HG03521 (cell line): Measurements from ENCODE around the gene POLR3E.

Source experiments
- ATAC-seq: cut with Tn5 transposase; IDR thresholded peaks from one replicate; pipeline ENCODE4 v1.9.1; 2021; ENCODE audit warnings: mild to moderate bottlenecking, moderate library complexity; ENCODE audit not compliant: unreplicated experiment

POLR3E gene

DNA sequence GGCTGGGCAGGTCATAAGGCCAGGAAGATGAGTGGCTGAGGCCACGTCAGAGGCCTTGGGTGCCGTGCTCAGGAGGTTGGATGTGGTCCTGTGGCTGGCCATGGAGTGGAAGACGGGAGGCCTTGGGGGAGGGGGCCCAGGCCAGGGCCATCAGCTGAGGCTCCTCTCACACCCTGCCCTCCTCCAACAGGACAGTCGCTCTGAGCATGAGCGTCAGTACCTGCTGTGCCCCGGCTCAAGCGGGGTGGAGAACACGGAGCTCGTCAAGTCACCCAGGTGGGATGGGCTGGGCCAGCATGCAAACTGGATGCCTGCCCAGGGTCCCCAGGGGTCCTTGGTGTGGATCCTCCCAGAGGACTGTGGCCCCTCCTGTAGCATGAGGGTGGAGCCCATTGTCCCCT lies 19.2 kb downstream of the POLR3E start:
- ATAC-seq = no peak

DNA sequence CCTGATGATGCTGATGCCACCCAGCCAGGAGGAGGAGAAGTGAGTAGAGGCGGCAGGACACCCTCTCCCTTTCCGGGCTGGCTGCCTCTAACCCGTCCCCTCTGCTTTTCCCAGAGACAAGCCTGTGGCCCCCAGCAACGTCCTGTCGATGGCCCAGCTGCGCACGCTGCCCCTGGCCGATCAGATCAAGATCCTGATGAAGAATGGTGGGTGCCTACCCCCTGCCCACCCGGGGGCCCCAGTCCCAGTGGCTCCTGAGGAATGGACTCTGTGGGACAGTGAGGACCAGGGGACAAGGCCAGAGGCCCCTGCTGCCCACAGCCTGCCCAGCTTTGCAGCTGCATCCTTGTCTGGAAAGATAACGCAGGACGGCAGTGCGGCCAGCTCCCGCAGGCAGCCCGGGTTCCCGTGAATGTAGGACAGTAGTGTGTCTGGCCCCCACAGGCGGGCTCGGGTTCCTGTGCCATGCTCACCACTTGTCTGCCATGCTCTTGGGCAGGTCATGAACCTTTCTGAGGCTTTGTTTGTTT lies 19.9 kb downstream of the POLR3E start:
- ATAC-seq = no peak

DNA sequence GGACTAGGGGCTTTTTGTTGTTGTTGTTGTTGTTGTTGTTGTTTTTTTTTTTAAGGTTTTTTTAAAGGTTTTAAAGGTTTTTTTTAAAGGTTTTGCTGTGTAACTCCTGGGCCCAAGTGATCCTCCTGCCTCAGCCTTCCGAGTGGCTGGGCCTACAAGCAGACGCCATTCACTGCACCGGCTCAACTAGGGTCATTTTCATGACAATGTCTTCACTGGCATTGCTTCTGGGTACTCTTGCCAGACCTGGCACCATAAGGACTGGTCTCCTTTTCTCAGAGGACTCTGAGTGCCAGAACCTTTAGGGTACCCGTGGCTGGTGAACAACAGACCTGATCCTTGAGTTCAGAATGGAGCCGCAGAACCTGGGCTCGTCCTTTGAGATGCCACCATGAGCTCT lies 20.4 kb downstream of the POLR3E start:
- ATAC-seq = no peak

DNA sequence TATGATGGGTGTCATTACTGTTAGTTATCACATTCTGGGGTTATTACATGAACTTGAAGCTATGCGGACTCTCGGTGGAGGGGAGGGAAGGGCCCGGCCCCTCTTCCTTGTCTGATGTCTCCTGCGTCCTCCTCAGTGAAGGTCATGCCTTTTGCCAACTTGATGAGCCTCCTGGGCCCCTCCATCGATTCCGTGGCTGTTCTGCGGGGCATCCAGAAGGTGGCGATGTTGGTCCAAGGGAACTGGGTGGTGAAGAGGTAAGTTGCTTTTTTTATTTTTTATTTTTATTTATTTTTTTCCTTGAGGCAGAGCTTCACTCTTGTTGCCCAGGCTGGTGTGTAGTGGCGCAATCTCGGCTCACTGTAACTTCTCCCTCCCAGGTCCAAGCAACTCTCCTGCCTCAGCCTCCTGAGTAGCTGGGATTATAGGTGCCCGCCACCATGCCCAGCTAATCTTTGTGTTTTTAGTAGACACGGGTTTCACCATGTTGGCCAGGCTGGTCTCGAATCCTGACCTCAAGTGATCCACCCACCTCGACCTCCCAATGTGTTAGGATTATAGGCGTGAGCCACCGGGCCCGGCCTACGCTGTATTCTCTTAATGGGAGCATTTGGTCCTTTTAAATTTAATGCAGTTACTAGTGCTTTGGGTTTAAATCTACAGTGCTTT lies 21.6 kb downstream of the POLR3E start:
- ATAC-seq = no peak

DNA sequence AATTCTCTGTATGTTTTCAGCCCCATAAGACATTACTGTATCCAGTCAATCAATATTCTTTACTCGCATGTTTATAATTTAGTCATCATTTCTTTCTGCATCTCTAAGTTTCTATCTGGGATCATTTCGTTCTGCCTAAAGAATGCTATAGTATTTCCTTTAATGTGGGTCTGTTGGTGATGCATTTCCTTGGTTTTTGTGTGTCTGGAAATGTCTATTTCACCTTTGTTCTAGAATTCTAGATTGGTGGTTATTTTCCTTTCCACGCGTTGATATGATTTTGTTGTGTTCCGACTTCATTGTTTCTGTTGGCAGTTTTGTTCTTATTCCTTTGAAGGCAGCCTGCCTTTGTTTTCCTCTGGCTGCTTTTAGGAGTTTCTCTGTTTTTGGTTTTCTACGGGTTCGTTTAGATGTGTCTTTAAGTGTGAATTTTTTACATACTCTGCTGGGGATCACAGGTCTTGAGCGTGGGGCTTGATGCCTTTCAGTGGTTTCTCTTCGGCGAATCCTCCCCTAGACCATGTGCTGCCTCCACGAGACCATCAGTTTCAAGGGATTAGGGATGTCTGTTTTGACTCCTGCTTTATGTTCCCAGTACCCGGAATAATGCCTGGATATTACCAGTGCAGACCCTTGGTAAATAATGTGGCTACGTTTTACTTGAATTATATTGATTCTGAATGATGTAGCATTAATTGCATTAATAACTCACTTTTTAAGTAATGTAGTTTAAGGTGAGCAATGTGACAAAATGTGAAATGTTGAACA lies 23.5 kb downstream of the POLR3E start:
- no peak for ATAC-seq

DNA sequence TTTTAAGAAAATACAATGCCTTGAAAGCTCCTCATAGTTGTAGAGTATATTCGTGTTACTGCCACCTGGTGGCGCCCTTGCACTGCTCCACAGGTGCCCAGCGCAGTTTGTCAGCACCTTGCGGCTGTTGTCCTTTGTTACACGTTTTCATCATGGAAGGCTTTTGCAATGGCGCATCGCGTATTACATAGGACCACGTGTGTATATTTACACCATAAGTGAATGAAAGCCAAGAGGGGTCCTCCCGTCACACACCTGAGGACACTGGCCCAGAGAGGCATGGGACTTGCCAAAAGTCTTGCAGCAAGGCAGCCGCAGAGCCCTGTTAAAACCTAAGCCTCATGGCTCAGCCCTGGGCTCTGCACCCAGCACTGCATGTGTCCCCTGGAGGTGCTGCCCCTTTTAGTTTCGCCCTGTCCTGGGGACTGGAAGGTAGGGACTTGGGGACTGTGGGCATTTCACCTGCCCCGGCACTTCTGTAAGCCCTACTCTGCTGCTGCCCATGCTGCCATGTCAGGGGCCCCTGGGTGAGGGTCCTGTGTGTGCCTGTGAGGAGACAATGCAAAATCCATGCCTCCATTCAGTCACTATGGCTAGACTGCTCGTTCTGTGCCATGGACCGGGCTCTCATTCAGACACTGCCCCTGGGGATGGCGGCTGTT lies 24.3 kb downstream of the POLR3E start:
- ATAC-seq = no peak

DNA sequence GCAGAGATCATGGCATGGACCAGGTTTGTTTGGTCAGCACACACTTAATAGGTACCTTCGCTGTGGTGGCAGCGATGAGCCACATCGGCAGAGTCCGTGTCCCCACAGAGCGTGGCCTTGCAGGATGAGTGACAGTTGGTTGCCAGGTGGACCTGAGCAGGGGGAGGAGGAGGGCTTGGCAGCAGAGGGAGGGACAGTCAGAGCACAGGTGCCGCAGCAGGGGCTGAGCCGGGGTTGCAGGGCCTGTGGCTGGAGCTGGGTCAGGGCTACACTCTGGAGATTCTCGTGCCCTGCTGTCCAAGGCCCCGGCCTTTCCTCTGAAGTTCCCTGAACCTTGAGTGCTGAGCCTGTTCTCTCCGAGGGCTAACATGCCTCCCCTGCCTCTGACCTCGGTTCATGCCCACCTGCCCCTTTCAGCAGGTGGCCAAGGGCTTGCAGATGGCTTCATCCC lies 24.8 kb downstream of the POLR3E start:
- no peak for ATAC-seq

DNA sequence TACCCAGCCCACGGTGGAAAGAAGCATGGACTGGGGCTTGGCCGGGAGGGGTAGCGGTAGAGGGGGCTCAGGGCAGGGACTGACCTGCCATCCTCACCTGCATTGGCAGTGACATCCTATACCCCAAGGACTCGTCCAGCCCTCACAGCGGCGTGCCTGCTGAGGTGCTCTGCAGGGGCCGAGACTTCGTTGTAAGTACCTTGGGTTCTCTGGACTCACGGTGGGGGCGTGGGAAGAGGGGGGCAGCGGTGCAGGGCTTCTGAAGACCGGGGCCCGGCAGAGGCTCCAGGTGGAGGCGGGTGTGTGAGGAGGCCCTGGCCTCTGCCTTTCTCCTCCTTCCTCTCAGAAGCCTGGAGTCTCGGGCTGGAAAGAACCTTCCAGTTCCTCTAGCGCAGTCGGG lies 25.5 kb downstream of the POLR3E start:
- ATAC-seq = no peak

DNA sequence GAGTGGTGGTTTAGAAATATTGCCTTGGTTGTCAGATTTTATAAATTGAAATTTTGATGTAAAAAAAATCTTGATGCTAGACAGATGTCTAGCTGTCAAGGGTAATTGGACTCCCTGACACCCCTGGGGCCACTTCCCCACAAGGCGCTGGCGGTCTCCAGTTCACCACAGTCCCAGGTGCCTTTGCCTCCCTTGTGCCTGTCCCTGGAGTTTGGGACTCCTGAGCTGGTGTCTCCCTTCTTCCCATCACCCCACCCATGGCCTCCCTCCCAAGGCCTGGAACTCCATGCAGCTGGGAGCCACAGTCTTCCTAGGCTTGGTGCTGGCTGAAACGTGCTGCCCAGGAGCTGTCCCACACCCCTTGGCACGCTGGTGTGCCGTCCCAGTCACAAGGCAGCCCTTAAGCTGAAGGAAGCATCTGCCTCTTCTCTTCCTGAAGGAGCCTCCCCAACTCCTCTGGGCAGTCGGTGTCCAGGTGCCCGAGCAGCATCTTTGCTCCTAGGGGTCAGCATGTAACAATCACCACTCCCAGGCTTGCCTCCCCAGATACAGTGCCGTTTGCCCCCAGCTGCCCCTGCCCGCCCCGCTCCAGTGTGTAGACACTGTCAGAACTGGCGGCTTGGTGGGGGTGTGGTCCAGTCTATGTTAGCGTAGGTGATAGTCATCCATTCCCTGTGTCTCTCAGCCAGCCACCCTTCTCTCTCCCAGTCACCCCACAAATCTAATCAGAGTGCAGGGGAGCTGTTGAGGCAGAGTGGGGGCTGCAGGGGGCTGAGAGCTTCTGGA lies 26.2 kb downstream of the POLR3E start:
- no peak for ATAC-seq

DNA sequence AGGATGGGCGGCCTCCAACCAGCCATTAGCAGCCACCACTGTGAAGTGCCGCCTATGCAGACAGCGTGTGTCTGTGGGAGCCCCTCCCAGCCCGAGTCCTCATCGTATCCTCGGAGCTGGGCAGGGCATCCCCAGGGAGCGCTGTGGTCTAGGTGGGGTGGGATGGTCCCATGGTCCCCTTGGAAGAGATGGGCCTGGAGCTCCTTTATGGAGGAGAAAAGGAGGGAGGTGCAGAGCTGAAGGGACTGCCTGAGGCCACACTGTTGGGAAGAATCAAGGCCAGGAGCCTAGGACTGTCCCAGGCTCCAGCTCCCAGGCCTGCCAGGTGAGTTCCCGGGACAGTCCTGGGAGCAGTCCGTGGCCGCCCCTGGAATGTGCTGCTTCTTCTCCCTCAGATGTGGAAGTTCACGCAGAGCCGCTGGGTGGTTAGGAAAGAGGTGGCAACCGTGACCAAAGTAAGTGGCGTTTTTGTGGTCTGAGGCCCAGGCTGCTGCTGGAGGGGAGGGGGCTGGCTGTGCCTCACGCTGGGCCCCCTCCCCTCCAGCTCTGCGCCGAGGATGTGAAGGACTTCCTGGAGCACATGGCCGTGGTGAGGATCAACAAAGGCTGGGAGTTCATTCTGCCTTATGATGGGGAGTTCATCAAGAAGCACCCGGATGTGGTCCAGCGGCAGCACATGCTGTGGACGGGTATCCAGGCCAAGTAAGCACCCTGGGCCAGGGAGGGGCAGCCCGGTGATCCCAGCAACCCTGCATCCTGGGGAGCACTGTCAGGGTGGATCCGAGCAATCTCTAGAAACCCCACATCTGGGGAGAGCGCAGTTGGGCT lies 27.0 kb downstream of the POLR3E start:
- ATAC-seq = no peak

DNA sequence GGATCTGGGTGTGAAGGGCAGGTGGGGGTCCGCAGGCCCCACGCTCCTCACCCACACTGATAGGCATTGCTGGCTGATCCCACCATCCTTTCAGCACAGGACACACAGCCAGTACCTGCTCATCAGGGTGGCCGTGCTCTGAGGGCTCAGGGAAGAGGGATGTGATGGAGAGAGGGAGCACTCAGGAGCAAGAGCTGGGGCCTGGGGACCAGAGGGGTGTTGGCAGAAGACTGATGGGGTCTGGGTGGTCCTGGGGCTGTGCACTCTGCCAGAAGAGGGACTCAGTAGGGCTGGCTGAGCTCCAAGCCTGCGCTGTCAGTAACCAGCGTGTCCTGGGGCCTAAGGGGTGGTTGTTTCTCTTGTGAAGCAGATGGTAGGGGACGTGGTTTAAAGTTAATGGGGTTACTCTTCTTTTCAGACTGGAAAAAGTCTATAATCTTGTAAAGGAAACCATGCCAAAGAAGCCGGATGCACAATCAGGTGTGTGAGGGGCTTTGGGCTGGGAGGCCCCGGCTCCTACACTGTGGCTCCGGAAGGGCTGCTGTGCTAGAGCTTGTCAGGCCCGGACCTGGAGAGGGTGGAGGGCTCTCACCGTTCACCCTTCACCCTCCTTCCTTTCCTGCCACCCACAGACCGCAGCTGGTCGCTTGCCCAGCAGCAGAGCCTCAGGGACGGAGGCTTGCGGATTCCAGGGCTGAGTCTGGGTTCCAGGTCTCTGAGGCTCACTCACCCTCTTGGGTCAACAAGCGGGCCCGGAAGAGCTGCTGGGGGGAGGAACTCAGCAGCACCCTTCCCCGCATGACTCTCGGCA lies 27.8 kb downstream of the POLR3E start:
- no peak for ATAC-seq

DNA sequence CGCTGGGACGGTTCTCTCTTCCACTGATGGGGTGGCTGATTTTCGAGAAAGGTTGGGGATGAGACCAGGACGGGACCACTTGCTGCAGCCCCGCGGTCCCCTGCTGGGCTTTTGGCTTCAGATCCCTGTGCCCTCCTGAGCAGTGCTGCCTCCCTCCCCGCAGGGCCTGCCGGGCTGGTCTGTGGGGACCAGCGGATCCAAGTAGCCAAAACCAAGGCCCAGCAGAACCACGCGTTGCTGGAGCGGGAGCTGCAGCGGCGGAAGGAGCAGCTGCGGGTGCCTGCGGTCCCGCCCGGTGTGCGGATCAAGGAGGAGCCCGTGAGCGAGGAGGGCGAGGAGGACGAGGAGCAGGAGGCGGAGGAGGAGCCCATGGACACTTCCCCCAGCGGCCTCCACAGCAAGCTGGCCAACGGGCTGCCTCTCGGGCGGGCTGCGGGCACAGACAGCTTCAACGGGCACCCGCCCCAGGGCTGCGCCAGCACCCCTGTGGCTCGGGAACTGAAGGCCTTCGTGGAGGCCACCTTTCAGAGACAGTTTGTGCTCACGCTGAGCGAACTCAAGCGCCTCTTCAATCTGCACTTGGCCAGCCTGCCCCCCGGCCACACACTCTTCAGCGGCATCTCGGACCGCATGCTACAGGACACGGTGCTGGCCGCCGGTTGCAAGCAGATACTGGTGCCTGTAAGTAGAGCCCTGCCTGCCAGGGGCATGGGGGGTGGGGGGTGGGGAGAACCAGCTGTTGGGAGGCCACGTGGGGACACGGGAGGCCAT lies 28.6 kb downstream of the POLR3E start:
- no peak for ATAC-seq

DNA sequence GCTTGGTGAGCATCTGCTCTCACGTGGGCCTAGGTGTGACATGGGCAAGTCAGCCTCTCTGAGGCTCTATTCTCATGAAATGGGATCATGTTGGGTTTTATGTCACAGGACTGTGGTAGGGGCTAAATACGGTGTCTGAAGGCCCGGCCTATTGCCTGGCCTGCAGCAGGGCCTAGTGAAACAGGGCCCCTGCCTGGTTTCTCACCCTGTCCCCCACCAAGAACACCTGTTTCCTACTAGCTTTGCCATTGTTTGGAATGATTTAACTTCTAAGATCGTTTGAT lies 29.1 kb downstream of the POLR3E start:
- no peak for ATAC-seq

DNA sequence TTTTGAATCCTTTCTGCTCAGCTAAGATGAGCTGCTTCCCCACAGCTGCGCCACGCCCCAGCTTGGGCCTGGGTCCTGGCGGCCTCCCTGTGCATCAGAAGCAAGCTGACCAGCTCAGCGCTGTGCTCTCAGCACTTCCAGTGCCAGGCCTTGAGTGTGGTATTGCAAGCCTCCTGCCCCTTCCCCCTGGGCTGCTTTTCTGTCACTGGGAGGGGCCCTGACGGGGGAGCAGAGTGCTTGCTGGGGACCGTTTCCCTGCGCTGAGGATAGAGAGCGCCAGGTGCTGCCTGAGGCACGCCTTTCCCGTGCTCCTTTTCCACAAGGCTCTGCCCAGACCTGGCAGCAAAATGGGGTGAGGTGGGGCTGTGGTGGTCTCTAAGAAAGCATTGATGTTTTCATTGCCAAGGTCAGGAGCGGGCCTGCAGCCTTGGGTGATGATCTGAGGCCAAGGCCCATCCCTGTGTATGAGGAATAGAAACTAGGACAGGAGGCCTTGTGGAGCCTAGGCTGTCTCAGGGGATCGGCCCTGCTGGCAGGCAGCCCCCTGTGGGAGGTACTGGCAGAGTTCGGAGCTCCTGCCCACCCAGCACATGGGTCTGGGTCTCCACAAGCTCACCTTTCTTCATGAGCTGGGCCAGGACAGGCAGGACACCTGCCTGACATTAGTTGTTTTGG lies 29.7 kb downstream of the POLR3E start:
- ATAC-seq = no peak

DNA sequence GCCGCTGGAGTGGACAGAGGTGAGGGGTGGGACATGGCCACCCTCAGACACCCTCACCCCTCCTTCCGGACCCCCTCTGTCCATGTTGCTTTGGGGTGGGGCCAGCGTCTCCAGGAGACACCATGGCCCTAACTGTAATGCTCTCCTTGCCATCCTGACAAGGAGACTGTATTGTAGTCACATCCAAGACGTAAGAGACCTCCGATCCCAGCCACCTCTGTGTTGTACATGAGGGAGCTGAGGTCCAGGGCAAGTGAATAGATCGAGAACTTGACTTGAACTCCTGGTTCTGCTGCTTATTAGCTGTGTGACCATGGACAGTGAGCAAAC lies 30.2 kb downstream of the POLR3E start:
- no peak for ATAC-seq

DNA sequence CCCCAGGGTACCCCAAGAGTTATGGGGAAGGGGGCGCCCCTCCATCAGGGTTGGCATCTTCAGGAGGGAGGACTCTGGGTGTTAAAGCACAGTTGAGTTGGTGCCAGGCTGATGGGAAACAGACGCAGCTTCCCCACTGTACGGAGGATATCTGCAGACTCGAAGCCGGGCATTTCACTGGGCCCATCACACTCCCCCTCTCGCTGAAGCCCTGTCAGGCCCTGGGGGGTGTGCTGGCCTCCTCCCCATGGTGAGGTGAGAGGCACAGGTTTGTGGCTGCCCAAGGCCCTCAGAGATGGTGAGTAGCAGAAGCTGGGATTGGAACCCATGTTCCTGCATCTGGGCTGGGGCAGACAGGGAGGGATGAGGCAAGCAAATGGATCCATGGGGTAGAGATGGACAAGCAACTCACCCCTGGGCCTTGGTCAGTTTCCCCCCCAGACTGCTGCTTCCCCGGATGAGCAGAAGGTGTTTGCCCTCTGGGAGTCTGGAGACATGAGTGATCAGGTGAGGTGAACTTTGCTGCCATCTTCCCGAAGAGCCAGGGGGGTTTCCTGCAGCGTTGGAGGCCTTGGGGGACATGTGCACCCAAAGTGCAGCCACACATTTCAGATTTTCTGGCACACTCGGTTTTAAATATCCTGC lies 31.0 kb downstream of the POLR3E start:
- no peak for ATAC-seq

DNA sequence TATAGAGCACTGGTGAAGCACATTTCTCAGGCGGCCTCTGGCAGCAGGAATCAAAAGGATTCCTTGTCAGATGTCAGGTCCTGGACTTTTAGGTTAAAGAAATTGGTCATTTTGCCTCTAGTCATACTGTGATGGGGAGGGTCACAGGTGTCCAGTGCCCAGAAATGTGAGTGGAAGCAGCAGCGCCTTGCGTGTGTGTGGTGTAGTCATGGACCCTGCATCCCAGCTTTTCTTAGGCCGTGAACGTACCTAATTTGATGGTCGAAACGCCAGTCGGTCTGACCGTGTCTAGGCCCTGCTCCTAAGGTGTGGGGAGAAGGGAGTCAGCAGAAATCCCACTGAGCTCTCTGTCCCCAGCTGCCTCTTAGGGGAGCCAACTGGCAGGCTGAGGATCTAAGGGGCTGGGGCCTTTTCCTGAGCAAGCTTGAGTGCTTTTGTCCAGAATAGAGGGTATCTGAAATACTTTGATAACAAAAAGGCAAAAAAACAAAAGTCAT lies 32.0 kb downstream of the POLR3E start:
- ATAC-seq = no peak

DNA sequence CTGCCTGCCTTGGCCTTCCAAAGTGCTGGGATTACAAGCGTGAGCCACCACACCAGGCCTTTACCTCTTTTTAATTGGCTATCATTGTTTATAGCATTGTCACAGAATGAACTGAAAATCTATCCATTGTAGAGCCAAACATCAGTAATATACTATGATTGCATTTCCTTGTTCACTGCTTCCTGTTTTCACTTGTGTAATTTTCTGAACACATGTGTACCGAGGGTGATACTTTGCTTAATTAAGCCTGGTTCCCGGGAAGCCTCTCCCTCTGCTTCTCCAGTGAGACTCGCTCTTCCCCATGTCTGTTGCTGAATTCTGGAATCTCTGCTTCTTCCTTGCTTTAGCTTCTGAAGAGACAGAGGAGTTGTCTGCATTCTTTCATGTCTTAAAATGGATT lies 33.1 kb downstream of the POLR3E start:
- no peak for ATAC-seq
